Gastrocnemius medialis (tissue), 4 donors: Measurements from ENCODE around the gene PTCHD4.

ENCODE experiments used
- POLR2A ChIP-seq, 2 donors: fragments of 450-650 bp; IDR thresholded peaks; one replicate each; pipeline ENCODE4 v1.6.1; 2017; ENCODE audit warnings: antibody characterized with exemption in 2 of 2, mild to moderate bottlenecking in 2 of 2, moderate library complexity in 2 of 2
- TF ChIP-seq, protein P1 (sequence below), 5 experiments: fragments of 450-650 bp in 3 of 5; fragments of 200-600 bp in 2 of 5; sonication (generic) in 2 of 5; IDR thresholded peaks in 4 of 5; conservative IDR thresholded peaks in 1 of 5; 1 replicate in 4 of 5; 2 replicates in 1 of 5; pipeline ENCODE4 v1.5.1; 2016 to 2019; ENCODE audit warnings: antibody characterized with exemption in 5 of 5, mild to moderate bottlenecking in 3 of 5, moderate library complexity in 3 of 5

DNA sequence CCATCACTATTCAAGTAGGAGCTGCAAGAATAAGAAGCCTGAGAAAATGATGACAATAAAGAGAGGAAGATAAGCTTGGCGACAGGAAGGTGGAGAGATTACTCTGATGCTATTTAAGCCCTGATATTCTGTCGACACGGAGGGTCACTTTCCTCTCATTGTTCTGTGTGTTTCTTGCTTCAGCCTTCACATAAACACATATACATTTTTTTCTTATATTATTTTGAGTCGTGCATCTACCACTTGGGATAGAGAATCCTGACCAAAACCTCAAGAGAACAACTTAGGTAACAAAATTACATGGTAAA, 10.5 kb downstream of the PTCHD4 start:
- TF ChIP-seq, protein P1, sequence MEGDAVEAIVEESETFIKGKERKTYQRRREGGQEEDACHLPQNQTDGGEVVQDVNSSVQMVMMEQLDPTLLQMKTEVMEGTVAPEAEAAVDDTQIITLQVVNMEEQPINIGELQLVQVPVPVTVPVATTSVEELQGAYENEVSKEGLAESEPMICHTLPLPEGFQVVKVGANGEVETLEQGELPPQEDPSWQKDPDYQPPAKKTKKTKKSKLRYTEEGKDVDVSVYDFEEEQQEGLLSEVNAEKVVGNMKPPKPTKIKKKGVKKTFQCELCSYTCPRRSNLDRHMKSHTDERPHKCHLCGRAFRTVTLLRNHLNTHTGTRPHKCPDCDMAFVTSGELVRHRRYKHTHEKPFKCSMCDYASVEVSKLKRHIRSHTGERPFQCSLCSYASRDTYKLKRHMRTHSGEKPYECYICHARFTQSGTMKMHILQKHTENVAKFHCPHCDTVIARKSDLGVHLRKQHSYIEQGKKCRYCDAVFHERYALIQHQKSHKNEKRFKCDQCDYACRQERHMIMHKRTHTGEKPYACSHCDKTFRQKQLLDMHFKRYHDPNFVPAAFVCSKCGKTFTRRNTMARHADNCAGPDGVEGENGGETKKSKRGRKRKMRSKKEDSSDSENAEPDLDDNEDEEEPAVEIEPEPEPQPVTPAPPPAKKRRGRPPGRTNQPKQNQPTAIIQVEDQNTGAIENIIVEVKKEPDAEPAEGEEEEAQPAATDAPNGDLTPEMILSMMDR (IDR thresholded peaks at IDR 0.05 in 4 of 5, conservative IDR thresholded peaks at IDR 0.05 in 1 of 5), result no peak
- no peak for TF ChIP-seq POLR2A (IDR thresholded peaks at IDR 0.05)
